ENCODE data around the gene TMEM59.

The TMEM59 gene

GRCh38 chr1:54052934-54053744, at the start of gene TMEM59, which contains the start of gene TCEANC2 (continued):
- TF ChIP-seq ZNF335 (tag by site-specific recombination; conservative IDR thresholded peaks at IDR 0.05) (peak; percentile 97), ATF2 (tag by site-specific recombination; IDR thresholded peaks at IDR 0.05; ENCODE audit: low read depth) (no peak), ZNF16 (tag by site-specific recombination; IDR thresholded peaks at IDR 0.05; ENCODE audit: low read depth) (no peak), ZNF184 (tag by site-specific recombination; IDR thresholded peaks at IDR 0.05) (0 out of 2 replicates have a peak, but pooled peaks have one; percentile 11), ZNF211 (tag by site-specific recombination; IDR thresholded peaks at IDR 0.05; ENCODE audit: low read depth) (no peak), ZBTB26 (tag by site-specific recombination; optimal IDR thresholded peaks at IDR 0.05) (peak; percentile 77), ZNF157 (tag by site-specific recombination; IDR thresholded peaks at IDR 0.05) (no peak), ZBTB7A (tag by site-specific recombination; IDR thresholded peaks at IDR 0.05; ENCODE audit: low read depth) (no peak; the same call in 1 of the 2 replicates), SCRT2 (tag by site-specific recombination; IDR thresholded peaks at IDR 0.05) (peak; percentile 99), CTCF (tag by site-specific recombination; IDR thresholded peaks at IDR 0.05) (no peak), ZBTB17 (tag by site-specific recombination; IDR thresholded peaks at IDR 0.05) (peak; percentile 97), ZNF626 (tag by site-specific recombination; IDR thresholded peaks at IDR 0.05) (no peak), ZNF664 (tag by site-specific recombination; IDR thresholded peaks at IDR 0.05) (no peak), ZXDB (tag by site-specific recombination; IDR thresholded peaks at IDR 0.05) (peak; percentile 97), ZNF24 (tag by site-specific recombination; IDR thresholded peaks at IDR 0.05) (no peak; the same call in none of the 2 replicates), ZSCAN5A (tag by site-specific recombination; IDR thresholded peaks at IDR 0.05) (no peak), ZNF585B (tag by site-specific recombination; IDR thresholded peaks at IDR 0.05) (no peak), SP2 (tag by site-specific recombination; IDR thresholded peaks at IDR 0.05) (peak; percentile 99), ZNF555 (tag by site-specific recombination; conservative IDR thresholded peaks at IDR 0.05) (no peak), ZNF404 (tag by site-specific recombination; IDR thresholded peaks at IDR 0.05) (no peak), PRDM10 (tag by site-specific recombination; IDR thresholded peaks at IDR 0.05) (peak; percentile 63; the same call in 1 of the 2 replicates), ZNF623 (tag by site-specific recombination; IDR thresholded peaks at IDR 0.05) (no peak), ZNF221 (tag by site-specific recombination; IDR thresholded peaks at IDR 0.05; ENCODE audit: borderline replicate concordance) (no peak), EGR2 (tag by site-specific recombination; IDR thresholded peaks at IDR 0.05; ENCODE audit: low read depth) (peak; percentile 85), HIC1 (tag by site-specific recombination; IDR thresholded peaks at IDR 0.05) (no peak), MZF1 (tag by site-specific recombination; IDR thresholded peaks at IDR 0.05; ENCODE audit: borderline replicate concordance) (no peak), ZNF549 (tag by site-specific recombination; IDR thresholded peaks at IDR 0.05) (no peak), ZNF501 (tag by site-specific recombination; IDR thresholded peaks at IDR 0.05) (peak; percentile 84)

All from HEK293 (cell line).